BLaER1 treated with 17β-estradiol and CSF1 and Interleukin-3, amounts not matched to agents 10 nM and 100 nM (cell line): Measurements from ENCODE around the gene FSTL4.

Source experiments
- H3K27ac ChIP-seq, 11 experiments: shearing (Covaris generic); formaldehyde crosslinking; 2 replicates each; pipeline ENCODE4 v1.8.1; 2022
- H3K27me3 ChIP-seq, 11 experiments: shearing (Covaris generic); formaldehyde crosslinking; 2 replicates each; pipeline ENCODE4 v1.8.1; 2022
- H3K36me3 ChIP-seq, 11 experiments: shearing (Covaris generic); formaldehyde crosslinking; 2 replicates each; pipeline ENCODE4 v1.8.1; 2022
- H3K4me1 ChIP-seq, 10 experiments: shearing (Covaris generic); formaldehyde crosslinking; 2 replicates each; pipeline ENCODE4 v1.8.1; 2022
- H3K4me2 ChIP-seq, 11 experiments: shearing (Covaris generic); formaldehyde crosslinking; 2 replicates each; pipeline ENCODE4 v1.8.1; 2022
- H3K4me3 ChIP-seq, 10 experiments: shearing (Covaris generic); formaldehyde crosslinking; 2 replicates each; pipeline ENCODE4 v1.8.1; 2022
- H3K9ac ChIP-seq, 11 experiments: shearing (Covaris generic); formaldehyde crosslinking; 2 replicates each; pipeline ENCODE4 v1.8.1; 2022
- H3K9me3 ChIP-seq, 11 experiments: shearing (Covaris generic); formaldehyde crosslinking; replicated peaks in 1 of 11; 2 replicates each; pipeline ENCODE4 v1.8.1; 2022
- H4K20me1 ChIP-seq, 11 experiments: shearing (Covaris generic); formaldehyde crosslinking; 2 replicates each; pipeline ENCODE4 v1.8.1; 2022
- Cebpa-rat ChIP-seq, 11 experiments: shearing (Covaris generic); IDR thresholded peaks; 2 replicates each; pipeline ENCODE4 v1.8.1; 2022

The FSTL4 gene

DNA sequence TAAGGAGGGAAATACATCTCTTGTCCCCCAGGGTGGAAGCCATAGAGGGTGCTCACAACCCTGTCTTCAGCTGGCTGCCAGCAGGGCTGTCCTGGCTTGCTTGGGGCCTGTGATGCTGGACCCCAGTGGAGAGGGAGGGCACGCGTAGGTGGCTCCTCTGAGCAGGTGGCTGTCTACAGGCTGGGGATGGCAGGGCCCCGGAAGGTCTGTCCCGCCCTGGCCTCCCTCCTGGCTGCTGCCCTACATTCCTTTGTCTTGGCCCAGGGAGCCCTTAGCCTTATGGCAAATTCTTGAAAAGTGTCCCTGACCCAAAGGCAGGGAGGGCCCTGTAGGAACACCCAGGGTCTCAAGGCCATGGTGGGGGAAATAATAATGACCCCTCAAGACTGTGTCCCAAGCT, 336.2 kb downstream of the FSTL4 start:
- no peaks in the 10 kb centered on the region for H4K20me1 ChIP-seq
- H3K27ac ChIP-seq = no peak overlapping the region
- no peaks in the 10 kb centered on the region for H3K36me3 ChIP-seq
- peaks cover 0 to 33% (median 25%) of the 10 kb centered on the region in 10 experiments; a peak in 15 of 20 replicates for H3K4me1 ChIP-seq
- no peaks in the 10 kb centered on the region for H3K27me3 ChIP-seq
- H3K9me3 ChIP-seq = no peaks in the 10 kb centered on the region; a peak in 2 of 22 replicates
- no peak overlapping the region for H3K9ac ChIP-seq
- no peak for TF ChIP-seq Cebpa-rat (IDR thresholded peaks at IDR 0.05)
- H3K4me2 ChIP-seq = no peak overlapping the region
- no peak overlapping the region for H3K4me3 ChIP-seq

DNA sequence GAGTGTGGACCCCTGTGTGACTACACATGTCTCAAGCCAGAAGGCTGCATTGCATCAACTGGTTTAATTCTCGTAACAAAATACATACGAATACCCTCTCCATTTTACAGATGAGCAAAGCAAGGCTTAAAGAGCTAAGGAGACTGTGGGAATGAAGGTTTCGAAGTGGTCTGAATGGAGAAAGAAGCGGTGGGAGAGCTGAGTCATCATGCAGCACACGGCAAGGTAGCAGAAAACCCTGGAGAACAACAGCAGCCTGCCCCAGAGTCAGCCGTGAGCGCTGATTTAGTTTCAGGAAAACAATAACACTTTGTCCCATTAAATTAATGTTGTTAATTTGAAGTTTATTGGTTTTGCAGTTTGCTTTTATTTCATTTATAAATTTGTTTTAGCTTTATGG, 336.7 kb downstream of the FSTL4 start:
- Histone ChIP-seq H3K27ac (no peak overlapping the region), H3K9me3 (no peaks in the 10 kb centered on the region; a peak in 2 of 22 replicates), H3K4me3 (no peak overlapping the region), H3K9ac (no peak overlapping the region), H3K27me3 (no peaks in the 10 kb centered on the region), H3K36me3 (no peaks in the 10 kb centered on the region), H3K4me2 (no peak overlapping the region), H4K20me1 (no peaks in the 10 kb centered on the region), H3K4me1 (peaks cover 0 to 38% (median 30%) of the 10 kb centered on the region in 10 experiments; a peak in 15 of 20 replicates)
- no peak for TF ChIP-seq Cebpa-rat (IDR thresholded peaks at IDR 0.05)

DNA sequence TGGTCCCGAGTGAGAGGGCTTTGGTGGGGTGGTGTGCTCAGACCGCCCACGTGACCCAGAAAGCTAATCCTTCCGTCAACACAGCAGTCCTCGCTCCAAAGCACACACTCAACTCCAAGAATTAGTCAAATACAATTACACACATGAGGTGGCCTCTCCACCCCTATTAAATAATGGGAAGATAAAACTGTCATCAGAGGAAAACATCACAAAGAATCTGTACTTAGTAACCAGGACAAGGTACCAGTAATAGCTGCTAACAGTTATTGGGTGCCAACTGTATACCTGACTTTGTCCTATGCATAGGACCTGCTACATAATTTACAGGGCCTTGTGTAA, 337.8 kb downstream of the FSTL4 start:
- no peak for TF ChIP-seq Cebpa-rat (IDR thresholded peaks at IDR 0.05)
- Histone ChIP-seq H3K36me3 (no peaks in the 10 kb centered on the region), H3K27me3 (no peaks in the 10 kb centered on the region), H3K4me3 (no peak overlapping the region), H3K4me2 (no peak overlapping the region), H3K9me3 (no peaks in the 10 kb centered on the region; a peak in 2 of 22 replicates), H3K27ac (no peak overlapping the region), H3K9ac (no peak overlapping the region), H3K4me1 (peaks cover 0 to 42% (median 33%) of the 10 kb centered on the region in 10 experiments; a peak in 15 of 20 replicates), H4K20me1 (no peaks in the 10 kb centered on the region)

DNA sequence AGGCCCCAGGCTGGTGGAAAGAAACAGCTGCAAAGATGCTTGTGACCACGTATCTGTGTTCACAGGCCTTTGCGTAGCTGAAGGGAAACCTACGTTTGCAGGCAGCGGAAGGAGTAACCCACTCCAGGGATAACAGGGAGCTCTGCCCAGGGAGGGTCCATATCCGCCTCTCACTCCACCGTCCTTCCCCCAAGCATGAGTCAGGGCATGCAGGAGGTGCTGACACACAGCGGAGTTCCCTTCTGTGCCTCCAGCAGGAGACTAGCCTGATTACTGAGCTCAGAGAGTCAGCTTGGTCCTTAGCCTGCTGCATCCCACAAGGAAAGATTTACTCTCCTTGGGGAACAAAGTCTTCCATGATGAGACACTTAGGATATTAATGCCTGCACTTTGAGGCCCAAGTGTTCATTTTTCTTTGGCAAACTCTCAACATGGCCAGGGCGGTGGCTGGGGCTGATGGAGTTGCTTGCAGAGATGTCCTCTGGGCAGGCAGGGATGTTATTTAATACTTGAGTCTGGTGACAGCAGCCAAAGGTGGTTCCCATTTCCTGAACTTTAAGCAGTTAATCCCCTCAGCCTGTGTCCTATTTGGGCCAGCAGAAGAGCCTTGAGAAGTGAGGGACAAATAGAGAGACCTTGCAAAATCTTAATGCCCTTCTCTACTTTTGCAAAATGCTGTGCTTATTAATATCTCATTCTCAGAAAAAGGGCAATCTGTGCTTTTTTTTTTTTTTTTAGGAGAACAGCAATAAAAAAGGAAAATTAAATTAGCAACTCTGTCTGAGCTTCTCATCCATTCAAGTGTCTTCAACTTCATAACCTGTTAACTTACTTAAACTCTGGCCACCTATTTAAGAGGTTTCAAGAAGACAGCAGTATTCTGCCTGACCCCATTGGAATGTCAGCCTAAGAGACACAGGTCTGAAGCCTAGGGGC, 338.4 kb downstream of the FSTL4 start:
- no peak overlapping the region for H3K27ac ChIP-seq
- H3K4me2 ChIP-seq = peak overlapping the region in 7 of 11 experiments; percentile 22 to 68 (median 35); a peak in 11 of 22 replicates
- no peak overlapping the region for H3K4me3 ChIP-seq
- peaks cover 0 to 42% (median 33%) of the 10 kb centered on the region in 10 experiments; a peak in 15 of 20 replicates for H3K4me1 ChIP-seq
- no peak for TF ChIP-seq Cebpa-rat (IDR thresholded peaks at IDR 0.05)
- no peaks in the 10 kb centered on the region for H3K36me3 ChIP-seq
- H3K27me3 ChIP-seq = no peaks in the 10 kb centered on the region
- no peaks in the 10 kb centered on the region for H4K20me1 ChIP-seq
- no peaks in the 10 kb centered on the region; a peak in 1 of 22 replicates for H3K9me3 ChIP-seq
- no peak overlapping the region for H3K9ac ChIP-seq

DNA sequence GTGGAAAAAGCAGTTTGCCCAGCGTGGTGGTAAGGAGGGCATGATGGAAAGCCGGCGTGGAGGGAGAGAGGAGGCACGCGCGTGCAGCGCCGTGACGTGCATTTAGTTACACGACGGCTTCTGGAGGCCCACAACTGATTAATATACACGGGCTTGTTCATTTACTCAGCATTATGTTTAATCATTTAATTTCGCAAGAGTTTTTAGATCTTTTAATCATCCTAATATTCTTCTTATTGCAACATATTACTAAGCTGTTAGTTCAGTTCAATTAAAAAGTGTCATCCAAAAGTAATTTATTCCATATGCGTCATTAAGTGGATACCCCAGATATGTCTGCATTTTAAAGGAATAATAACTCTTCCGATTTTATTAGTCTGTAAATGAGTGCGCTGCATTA, 340.0 kb downstream of the FSTL4 start:
- Histone ChIP-seq H3K36me3 (no peaks in the 10 kb centered on the region), H3K4me2 (peak overlapping the region in 8 of 11 experiments; percentile 3 to 68 (median 50); a peak in 11 of 22 replicates), H3K9me3 (no peaks in the 10 kb centered on the region), H3K27me3 (no peaks in the 10 kb centered on the region), H4K20me1 (no peaks in the 10 kb centered on the region), H3K27ac (no peak overlapping the region), H3K4me1 (peaks cover 0 to 44% (median 33%) of the 10 kb centered on the region in 10 experiments; a peak in 15 of 20 replicates), H3K9ac (no peak overlapping the region), H3K4me3 (no peak overlapping the region)
- TF ChIP-seq Cebpa-rat (IDR thresholded peaks at IDR 0.05) = peak in 4 of 11 experiments; percentile 7 to 58 (median 16); a peak in 3 of 22 replicates

DNA sequence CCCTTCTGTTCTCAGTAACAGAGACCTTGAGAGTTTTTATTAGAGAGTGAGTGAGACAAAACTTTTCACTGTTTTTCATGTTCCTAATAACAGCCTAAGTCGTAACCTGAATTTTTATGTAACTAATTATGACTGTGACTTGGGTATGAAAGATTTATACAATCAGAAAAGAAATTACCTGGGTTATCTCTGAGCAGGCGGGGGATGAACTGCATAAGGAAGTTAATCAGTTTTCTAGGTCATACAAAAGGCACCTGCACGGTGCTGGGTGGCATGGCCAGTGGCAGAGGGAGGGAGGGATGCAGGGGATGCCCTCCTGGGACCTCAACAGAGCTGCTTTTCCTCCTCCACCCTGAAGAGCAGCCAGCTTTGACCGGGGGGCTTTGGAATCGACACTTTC, 340.7 kb downstream of the FSTL4 start:
- Histone ChIP-seq H3K4me3 (no peak overlapping the region), H3K9ac (no peak overlapping the region), H3K4me1 (peaks cover 2 to 51% (median 39%) of the 10 kb centered on the region in 10 experiments), H3K9me3 (no peaks in the 10 kb centered on the region), H3K27ac (no peak overlapping the region), H3K4me2 (peak overlapping the region in 8 of 11 experiments; percentile 3 to 68 (median 50); a peak in 14 of 22 replicates), H4K20me1 (no peaks in the 10 kb centered on the region), H3K27me3 (no peaks in the 10 kb centered on the region), H3K36me3 (no peaks in the 10 kb centered on the region)
- TF ChIP-seq Cebpa-rat (IDR thresholded peaks at IDR 0.05) = no peak

DNA sequence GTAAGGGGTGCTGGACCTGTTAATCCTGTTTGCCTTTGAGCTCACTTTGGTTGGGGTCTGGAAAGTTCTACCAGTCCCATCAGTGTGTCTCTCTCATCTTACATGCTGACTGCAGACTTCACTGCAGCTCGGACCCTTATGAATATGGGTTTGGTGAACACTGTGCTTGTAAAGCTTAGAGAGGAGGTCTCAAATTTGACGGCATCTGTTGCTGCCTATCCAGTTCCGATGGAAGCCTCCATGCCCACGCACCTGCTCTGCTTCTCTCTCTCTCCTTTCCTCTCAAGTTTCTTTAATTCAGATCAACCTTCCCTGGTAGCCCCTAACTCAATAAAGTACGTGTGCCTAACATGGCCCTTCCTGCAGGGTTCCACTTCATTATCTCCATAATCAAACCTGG, 342.6 kb downstream of the FSTL4 start:
- H3K36me3 ChIP-seq = no peaks in the 10 kb centered on the region
- H3K4me1 ChIP-seq = peaks cover 12 to 70% (median 58%) of the 10 kb centered on the region in 10 experiments
- no peaks in the 10 kb centered on the region for H3K27me3 ChIP-seq
- no peak overlapping the region for H3K4me2 ChIP-seq
- no peak overlapping the region for H3K27ac ChIP-seq
- H4K20me1 ChIP-seq = no peaks in the 10 kb centered on the region
- no peak overlapping the region for H3K4me3 ChIP-seq
- TF ChIP-seq Cebpa-rat (IDR thresholded peaks at IDR 0.05) = no peak
- no peak overlapping the region for H3K9ac ChIP-seq
- no peaks in the 10 kb centered on the region for H3K9me3 ChIP-seq

DNA sequence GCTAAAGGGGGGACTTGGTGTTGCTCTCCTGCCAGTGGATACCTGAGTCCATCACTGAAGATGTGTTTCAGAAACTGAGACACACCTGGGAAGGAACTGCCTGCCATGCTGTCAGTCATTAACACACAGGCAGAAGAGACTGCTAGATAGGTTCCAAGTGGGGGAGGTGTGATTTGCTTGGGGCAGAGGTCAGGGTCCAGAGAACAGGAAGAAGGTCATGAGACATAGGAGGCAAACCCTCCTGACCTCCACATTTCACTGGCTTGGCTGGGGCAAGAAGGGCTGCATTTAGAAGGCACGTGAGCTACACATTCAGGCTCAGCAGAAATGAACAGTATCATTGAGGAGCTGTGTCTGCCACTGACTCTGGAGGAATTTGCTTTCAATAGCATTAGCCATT, 344.7 kb downstream of the FSTL4 start:
- H4K20me1 ChIP-seq = no peaks in the 10 kb centered on the region
- no peak overlapping the region for H3K4me3 ChIP-seq
- H3K4me2 ChIP-seq = peak overlapping the region in 3 of 11 experiments; percentile 65 to 88 (median 81); a peak in 4 of 22 replicates
- TF ChIP-seq Cebpa-rat (IDR thresholded peaks at IDR 0.05) = no peak
- no peaks in the 10 kb centered on the region for H3K36me3 ChIP-seq
- H3K27me3 ChIP-seq = no peaks in the 10 kb centered on the region
- H3K4me1 ChIP-seq = peaks cover 12 to 74% (median 64%) of the 10 kb centered on the region in 10 experiments
- H3K27ac ChIP-seq = no peak overlapping the region
- no peaks in the 10 kb centered on the region for H3K9me3 ChIP-seq
- H3K9ac ChIP-seq = no peak overlapping the region

DNA sequence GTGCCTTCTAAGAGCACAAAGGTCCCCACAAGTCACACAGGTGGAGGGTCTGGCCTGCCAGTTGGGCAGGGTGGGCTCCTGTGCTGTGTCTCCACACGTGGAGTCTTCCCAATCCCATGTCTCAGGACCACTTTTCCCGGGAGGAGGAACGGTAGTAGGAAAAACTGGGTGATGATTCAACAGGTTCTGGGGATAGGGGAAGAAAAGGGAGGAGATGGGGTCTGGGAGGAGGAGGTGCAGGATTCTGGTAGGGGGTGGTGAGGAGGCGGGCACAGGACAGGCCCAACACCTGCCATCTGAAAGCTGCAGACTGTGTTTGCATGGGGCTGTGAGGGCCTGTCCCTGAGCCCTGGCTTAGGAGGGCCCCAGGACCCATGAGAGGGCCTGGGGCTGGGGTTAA, 345.4 kb downstream of the FSTL4 start:
- H3K4me3 ChIP-seq = no peak overlapping the region
- H3K9ac ChIP-seq = peak overlapping the region in 7 of 11 experiments; percentile 8 to 52 (median 26); a peak in 5 of 22 replicates
- peak overlapping the region; percentile 39 to 88 (median 64); a peak in 19 of 22 replicates for H3K4me2 ChIP-seq
- H3K9me3 ChIP-seq = no peaks in the 10 kb centered on the region
- H3K4me1 ChIP-seq = peaks cover 12 to 74% (median 66%) of the 10 kb centered on the region in 10 experiments
- no peaks in the 10 kb centered on the region for H3K27me3 ChIP-seq
- H3K27ac ChIP-seq = peak overlapping the region in 6 of 11 experiments; percentile 34 to 72 (median 67); a peak in 7 of 22 replicates
- no peak for TF ChIP-seq Cebpa-rat (IDR thresholded peaks at IDR 0.05)
- H4K20me1 ChIP-seq = no peaks in the 10 kb centered on the region
- no peaks in the 10 kb centered on the region for H3K36me3 ChIP-seq
